Measurements from ENCODE around the gene PPM1M.
A peak's percentile ranks its signal among the peaks of the same experiment; 100 is the strongest.

PPM1M gene

DNA sequence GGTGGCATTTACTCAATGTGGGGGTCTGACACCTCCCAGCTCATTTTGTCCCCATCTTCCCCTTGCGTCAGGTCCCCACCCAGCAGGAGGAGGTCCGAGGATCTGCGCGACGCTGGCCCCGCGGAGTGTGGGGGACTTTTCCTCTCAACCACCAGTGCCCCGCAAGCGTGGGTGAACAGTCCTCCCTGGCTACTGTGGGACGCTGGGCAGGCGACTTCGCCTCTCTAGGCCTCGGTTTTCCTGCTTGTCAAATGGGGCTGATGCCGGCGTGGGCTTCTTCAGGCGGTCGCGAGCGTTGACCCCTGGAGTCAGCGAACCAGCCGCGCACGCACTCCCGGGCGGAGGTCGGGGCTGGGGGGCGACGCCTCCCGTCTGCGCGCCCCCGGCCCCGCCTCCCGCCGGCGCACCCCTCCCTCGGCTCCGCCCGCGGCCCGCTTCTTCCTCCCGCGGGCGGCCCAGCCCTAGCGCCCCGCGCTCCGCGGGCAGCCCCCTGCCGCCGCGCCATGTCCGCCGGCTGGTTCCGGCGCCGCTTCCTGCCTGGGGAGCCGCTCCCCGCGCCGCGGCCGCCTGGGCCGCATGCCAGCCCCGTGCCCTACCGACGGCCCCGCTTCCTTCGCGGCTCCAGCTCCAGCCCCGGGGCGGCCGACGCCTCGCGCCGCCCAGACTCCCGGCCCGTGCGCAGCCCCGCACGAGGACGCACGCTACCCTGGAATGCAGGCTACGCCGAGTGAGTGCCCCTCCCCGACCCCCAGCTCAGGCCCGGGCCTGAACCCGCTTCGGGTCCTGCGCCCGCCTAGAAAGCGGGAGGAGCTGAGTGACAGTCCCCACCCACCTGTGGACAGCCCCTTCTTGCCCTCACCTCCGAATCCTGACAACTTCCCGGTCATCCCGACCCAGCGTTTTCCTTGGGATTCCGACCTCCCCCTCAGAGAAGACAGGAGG, at the start of gene PPM1M:
TSS of gene PPM1M (plus strand) at position 438 of the 942 bp plus-strand sequence. CDS start at position 504, 66 bp downstream.
- Histone ChIP-seq H3K4me1 (ENCODE audit: control insufficient read depth in 1 of 2, insufficient read depth in 1 of 2, low read depth in 1 of 2, low read length in 1 of 2) (peaks cover 57 to 62% of the 10 kb centered on the region in 2 experiments), H3K27ac (peak within 1 kb of the TSS; percentile 98), H3K4me3 (ENCODE audit: low read depth in 1 of 2, low read length in 1 of 2) (peak within 1 kb of the TSS; percentile 81 to 94), H3K9me3 (no peaks in the 10 kb centered on the region), H3K27me3 (no peaks in the 10 kb centered on the region), H3K36me3 (peaks cover 32% of the 10 kb centered on the region)
- no peak for TF ChIP-seq CTCF (IDR thresholded peaks at IDR 0.05)

DNA sequence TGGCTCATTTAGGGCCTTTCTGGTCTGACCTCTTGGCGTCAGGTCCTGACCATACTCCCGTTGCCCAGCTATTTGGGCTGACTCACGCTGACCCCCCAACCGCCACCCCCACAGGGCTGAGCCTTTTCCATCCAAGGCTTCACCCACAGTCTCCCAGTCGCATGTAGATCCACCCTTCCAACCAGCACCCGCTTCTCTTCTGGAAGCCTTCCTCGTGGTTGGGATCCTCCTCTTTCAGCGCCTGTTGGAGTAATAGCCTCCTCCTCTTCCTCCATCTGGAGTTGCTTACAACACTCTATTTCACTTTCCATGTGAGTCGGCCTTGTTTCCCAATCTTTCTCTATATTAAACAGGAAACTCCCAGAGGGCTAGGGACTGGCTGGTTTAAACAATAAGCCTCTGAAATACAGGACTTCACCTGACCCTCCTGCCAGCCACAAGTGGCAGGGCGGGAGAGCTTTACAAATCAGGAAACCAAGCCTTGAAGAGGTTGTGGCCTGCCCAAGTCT, 49.7 kb upstream of the PPM1M start:
- no peak for TF ChIP-seq CTCF (IDR thresholded peaks at IDR 0.05)
- Histone ChIP-seq H3K4me3 (ENCODE audit: low read depth in 1 of 2, low read length in 1 of 2) (no peak overlapping the region), H3K27me3 (no peaks in the 10 kb centered on the region), H3K9me3 (no peaks in the 10 kb centered on the region), H3K27ac (peak overlapping the region; percentile 89), H3K4me1 (ENCODE audit: control insufficient read depth in 1 of 2, insufficient read depth in 1 of 2, low read depth in 1 of 2, low read length in 1 of 2) (peaks cover 49 to 52% of the 10 kb centered on the region in 2 experiments), H3K36me3 (peaks cover 12% of the 10 kb centered on the region)

DNA sequence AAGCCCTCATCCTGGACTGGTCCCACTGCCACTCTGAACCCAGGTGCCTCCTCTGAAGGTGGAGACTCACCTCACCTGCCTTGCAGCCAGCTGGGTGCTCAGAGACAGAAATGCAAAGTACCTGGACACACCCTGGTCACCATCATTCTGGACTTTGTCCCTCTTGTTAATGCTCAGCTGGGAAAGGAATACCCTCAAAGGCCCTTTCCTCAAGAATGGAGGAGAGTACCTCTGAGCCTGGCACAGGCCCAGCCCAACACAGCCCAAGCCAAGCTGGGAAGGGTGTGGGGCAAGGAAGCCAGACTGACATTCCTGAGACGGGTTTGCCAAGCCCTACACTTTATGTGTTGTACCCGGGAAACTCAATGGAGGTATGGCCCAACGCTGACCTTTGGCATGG, 48.6 kb upstream of the PPM1M start:
- peaks cover 12% of the 10 kb centered on the region for H3K36me3 ChIP-seq
- no peaks in the 10 kb centered on the region for H3K27me3 ChIP-seq
- H3K4me3 ChIP-seq (ENCODE audit: low read depth in 1 of 2, low read length in 1 of 2), result peak overlapping the region; percentile 92
- H3K9me3 ChIP-seq, result no peaks in the 10 kb centered on the region
- H3K27ac ChIP-seq, result peak overlapping the region; percentile 89
- no peak for TF ChIP-seq CTCF (IDR thresholded peaks at IDR 0.05)
- H3K4me1 ChIP-seq (ENCODE audit: control insufficient read depth in 1 of 2, insufficient read depth in 1 of 2, low read depth in 1 of 2, low read length in 1 of 2), result peaks cover 60 to 63% of the 10 kb centered on the region in 2 experiments

DNA sequence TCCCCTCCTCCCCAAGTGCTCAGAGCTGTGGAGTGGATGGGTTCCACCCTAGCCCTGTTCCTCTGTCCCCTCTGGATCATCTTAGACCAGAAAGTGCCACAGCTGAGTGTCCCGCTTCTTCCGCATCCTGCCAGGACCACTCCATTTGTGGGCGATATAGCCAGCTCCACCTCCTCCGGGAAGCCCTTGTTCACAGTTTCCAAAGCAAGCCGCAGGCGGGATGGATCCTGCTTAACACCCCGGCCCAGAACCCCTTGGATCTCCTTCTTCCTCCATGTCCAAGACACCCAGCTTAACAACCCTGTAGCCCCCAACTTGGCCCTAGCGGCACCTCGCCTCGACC, 48.1 kb upstream of the PPM1M start:
- TF ChIP-seq CTCF (IDR thresholded peaks at IDR 0.05), result no peak
- Histone ChIP-seq H3K4me3 (ENCODE audit: low read depth in 1 of 2, low read length in 1 of 2) (peak overlapping the region; percentile 92), H3K9me3 (no peaks in the 10 kb centered on the region), H3K36me3 (peaks cover 14% of the 10 kb centered on the region), H3K27me3 (no peaks in the 10 kb centered on the region), H3K4me1 (ENCODE audit: control insufficient read depth in 1 of 2, insufficient read depth in 1 of 2, low read depth in 1 of 2, low read length in 1 of 2) (peaks cover 65 to 68% of the 10 kb centered on the region in 2 experiments), H3K27ac (peak overlapping the region; percentile 89)

DNA sequence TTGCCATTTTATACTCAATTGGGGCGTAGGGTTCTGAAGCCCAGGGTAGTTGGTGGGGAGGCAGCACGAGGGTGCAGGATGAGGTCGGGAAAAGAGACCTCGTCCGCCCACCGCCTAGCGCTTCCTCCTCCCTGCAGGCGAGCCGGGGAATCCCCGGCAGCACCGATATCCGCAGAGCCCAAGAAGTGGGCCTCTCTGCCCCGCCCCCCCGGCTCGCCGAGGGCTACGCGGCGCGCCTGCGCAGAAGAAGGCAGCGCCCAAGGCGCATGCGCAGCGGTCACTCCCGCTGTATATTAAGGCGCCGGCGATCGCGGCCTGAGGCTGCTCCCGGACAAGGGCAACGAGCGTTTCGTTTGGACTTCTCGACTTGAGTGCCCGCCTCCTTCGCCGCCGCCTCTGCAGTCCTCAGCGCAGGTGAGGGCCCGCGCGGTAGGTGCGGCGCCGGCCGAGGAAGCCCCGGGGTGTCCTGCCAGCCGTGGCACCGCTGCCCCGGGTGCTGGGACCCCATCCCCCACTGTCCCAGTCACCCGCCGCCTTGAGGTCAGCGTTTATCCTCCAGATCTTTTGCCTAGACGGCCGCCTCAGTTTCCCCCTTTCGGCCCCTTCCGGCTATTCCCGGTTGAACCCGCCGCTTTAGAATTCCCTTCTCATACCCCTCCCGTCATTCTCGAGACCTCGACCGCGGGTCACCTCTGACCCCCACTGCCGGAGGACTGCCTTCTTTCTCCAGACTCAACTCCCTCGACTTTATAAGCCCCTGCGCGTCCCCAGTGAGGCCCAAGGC, 47.5 kb upstream of the PPM1M start, which contains the start of gene ALAS1:
TSS of gene ALAS1 (plus strand) at position 319 of the 784 bp plus-strand sequence. CDS start 1,082 bp downstream, outside the sequence.
- H3K4me3 ChIP-seq (ENCODE audit: low read depth in 1 of 2, low read length in 1 of 2), result peak within 1 kb of the TSS; percentile 92
- H3K27ac ChIP-seq, result peak within 1 kb of the TSS; percentile 89
- H3K27me3 ChIP-seq, result no peaks in the 10 kb centered on the region
- TF ChIP-seq CTCF (IDR thresholded peaks at IDR 0.05), result peak; percentile 64
- H3K4me1 ChIP-seq (ENCODE audit: control insufficient read depth in 1 of 2, insufficient read depth in 1 of 2, low read depth in 1 of 2, low read length in 1 of 2), result peaks cover 70 to 74% of the 10 kb centered on the region in 2 experiments
- no peaks in the 10 kb centered on the region for H3K9me3 ChIP-seq
- peaks cover 20% of the 10 kb centered on the region for H3K36me3 ChIP-seq

All from neutrophil (primary cell).